NCI-H460 (cell line): Measurements from ENCODE around the gene NBPF1. TPM values are rescaled to one million over a fixed set of nuclear protein-coding genes. Genes with fewer than 3 reads are reported as not detected.
"Not testable (repeated sequence)": the region's sequence is repeated elsewhere in the genome, so short reads cannot be mapped to it uniquely, and the experiment has no call there.

Experiments
- DNase-seq: peaks from one replicate; pipeline ENCODE4 v3.0.0-alpha.2; 2016; ENCODE audit warnings: low read depth; ENCODE audit errors: extremely low read depth
- polyA plus RNA-seq: library from polyadenylated mRNA; depleted of rRNA; stranded (reverse); fragments of >200 nt; gene quantifications from 2 replicates; pipeline ENCODE4 v1.2.3, GENCODE V29; 2014; cell fraction: nucleus; rRNA removed
- total RNA-seq: library from RNA; depleted of rRNA; stranded (reverse); fragments of >200 nt; shearing (Covaris generic); gene quantifications from 2 replicates; pipeline ENCODE4 v1.2.3, GENCODE V29; 2014; rRNA removed

Gene NBPF1
- 8.7 and 12.9 TPM in 2 replicates for total RNA-seq
- 4.9 and 7.1 TPM in 2 replicates for polyA plus RNA-seq

DNA sequence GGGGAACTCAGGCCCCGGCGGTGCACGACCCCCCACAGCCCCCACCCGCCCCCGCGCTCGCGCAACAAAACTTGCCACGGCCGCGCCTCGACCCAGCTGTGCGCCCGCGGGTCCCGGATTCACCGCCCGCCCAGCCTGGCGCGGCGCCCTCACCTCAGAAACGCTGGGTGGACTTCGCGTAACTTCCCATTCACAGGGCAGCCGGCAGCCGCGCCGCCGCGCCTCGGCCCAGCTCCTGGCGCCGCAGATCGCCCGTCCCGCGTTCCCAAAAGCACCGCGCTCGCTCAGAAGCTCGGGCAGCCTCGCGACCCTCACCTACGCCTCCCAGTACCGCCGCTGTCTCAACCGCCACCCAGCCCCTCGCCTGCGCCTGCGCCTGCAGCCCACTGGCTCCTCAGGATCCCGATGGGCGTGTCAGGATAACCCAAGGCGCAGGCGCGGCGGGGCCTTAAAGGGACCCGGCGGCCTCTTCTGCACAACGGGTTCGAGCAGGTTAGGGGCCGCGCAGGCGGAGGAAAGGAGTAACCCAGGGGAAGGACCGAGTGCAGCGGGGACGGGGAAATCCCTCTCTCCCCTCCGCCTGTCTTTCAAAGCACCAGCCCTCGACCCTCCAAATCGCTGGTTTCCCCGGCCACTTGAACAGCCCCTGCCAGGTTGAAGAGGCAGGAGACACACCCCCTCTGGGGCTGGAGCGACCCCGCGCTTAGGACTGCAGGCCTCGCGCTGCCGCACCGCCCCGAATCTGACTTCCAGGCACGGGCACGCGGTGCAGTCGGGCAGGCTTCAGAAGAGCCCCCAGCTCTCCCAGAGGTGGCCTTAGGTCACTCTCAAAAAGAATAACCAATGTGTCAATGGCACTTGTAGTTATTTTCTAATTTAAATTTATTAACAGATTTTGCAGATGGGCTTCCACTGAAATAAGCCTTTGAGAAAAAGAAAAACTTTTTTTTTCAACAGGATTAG is at the start of gene NBPF1:
TSS of gene NBPF1 (minus strand) at position 380 of the 963 bp plus-strand sequence.
- DNase-seq, result peak; percentile 81

DNA sequence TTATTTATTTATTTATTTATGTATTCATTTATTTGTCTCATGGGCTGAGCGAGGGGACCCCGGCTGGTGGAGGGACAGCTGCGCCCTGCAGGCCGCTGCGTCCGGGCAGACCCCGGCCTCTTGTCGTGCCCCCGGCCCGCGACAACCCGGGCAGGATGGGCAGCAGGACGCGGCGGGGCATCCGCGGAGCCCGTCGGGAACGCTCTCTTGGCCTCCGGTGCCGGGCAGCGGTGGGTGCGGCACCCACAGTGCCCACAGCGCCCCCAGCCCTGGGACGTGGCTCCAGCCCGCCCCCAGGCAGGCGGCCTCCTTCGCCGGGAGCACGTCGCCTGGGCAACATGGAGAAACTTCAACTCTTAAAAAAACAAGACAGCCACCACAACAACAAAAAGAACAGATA is 44.9 kb upstream of the NBPF1 start:
- DNase-seq, result not testable (repeated sequence)

DNA sequence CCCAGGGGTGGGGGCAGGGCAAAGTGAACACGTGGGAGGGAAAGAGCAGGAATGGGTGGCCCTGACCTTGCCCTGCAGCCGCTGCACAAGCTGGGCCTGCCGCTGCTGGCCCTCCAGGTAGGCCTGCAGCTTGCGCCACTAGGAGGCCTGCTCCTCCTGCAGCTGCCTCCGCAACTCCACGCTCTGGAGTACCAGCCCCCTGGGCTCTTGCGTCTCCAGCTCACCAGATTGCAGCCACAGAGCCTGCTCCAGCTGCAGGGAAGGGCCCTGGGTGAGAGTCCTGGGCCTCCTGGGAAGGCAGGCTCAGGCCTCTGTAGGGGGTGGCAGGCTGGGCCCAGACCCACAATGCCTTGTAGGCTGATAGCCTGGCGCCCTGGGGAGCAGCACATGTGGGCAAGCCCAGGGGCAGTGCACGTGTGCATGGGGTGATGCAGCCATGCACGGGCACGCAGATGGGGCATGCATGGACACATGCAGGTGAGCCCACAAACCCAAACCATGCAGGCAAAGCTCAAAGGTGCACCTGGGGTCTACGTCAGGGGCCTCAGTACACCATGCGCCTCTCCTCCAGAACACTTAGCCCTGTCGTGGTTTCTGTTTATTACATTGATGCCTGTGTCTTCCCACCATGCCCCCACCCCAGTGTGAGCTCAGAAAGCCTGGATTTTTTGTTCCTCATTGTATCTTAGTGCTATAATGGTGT is 43.8 kb upstream of the NBPF1 start:
- DNase-seq, result not testable (repeated sequence)

DNA sequence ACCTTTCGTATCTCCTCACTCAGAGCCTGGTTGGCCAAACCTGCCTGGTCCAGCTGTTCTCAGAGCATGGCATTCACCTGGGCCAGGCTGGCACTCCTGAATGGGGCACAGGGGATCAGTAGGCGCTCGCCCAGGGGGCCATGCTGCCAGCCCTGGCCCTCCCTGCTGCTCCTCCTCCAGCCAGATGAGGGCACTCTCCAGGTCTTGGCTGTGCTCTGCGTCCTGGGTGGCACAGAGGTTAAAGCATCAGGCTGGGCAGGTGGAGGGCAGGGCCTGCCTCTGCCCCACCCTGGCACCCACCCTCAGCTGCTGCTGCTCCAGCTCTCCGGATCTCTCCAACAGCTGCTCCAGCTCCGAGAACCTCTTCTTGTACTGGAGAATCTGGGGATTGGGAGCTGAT is 43.2 kb upstream of the NBPF1 start:
- DNase-seq, result not testable (repeated sequence)

- not testable (repeated sequence) for DNase-seq
These were observed 38.2 kb upstream of the NBPF1 start for GRCh38 chr1:16651560-16651959.

DNA sequence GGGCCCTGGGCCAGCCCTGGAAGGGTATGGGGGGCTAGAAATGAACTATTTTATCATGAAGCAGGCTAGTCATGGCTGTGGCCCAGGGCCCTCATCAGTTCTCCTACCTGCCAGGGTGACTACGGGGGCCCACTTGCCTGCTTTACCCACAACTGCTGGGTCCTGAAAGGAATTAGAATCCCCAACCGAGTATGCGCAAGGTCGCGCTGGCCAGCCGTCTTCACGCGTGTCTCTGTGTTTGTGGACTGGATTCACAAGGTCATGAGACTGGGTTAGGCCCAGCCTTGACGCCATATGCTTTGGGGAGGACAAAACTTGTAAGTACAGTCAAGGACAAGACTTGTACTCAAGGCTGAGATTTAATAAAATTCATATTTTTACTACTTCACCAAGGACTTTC is 36.6 kb upstream of the NBPF1 start:
- DNase-seq, result not testable (repeated sequence)

- not testable (repeated sequence) for DNase-seq
These were observed 36.0 kb upstream of the NBPF1 start for GRCh38 chr1:16649390-16649789.

DNA sequence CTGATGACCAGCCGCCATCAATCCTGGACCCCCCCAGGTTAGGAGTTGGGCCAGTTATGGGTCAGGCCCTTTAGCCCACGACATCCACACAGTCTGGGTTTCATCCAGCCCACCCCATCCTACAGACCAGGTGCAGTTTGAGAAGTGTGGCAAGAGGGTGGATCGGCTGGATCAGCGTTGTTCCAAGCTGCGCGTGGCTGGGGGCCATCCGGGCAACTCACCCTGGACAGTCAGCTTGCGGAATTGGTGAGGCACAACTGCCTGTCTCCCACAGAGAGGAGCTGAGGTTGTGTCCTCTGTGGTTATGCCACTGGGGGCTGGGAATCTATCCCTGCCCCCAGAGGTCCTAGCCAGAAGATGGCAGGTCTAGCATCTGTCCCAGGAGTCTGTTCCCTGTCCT is 35.4 kb upstream of the NBPF1 start:
- not testable (repeated sequence) for DNase-seq

DNA sequence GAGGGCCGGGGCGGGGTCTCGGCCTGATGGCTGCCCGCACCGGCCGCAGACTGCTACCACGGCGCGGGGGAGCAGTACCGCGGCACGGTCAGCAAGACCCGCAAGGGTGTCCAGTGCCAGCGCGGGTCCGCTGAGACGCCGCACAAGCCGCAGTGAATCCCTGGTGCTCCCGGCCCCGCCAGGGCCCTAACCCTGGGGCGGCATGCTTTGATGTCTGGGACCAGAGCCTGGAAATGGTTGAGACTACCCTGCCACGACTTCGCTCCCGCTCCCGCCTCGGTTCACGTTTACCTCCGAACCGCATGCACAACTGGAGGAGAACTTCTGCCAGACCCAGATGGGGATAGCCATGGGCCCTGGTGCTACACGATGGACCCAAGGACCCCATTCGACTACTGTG is 34.9 kb upstream of the NBPF1 start:
- DNase-seq, result not testable (repeated sequence)

- not testable (repeated sequence) for DNase-seq
These were observed 34.1 kb upstream of the NBPF1 start for GRCh38 chr1:16647179-16648176.

DNA sequence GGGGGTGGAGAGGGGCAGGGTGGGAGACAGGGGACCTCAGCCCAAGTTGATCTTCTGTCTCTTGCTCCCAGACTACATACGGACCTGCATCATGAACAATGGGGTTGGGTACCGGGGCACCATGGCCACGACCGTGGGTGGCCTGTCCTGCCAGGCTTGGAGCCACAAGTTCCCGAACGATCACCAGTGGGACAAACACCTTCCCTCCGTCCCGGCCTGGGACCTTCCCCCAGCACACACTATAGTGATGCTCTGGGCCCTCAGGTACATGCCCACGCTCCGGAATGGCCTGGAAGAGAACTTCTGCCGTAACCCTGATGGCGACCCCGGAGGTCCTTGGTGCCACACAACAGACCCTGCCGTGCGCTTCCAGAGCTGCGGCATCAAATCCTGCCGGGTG is 33.4 kb upstream of the NBPF1 start:
- not testable (repeated sequence) for DNase-seq

GRCh38 chr1:16646061-16646664 is 32.8 kb upstream of the NBPF1 start:
- DNase-seq, result not testable (repeated sequence)

DNA sequence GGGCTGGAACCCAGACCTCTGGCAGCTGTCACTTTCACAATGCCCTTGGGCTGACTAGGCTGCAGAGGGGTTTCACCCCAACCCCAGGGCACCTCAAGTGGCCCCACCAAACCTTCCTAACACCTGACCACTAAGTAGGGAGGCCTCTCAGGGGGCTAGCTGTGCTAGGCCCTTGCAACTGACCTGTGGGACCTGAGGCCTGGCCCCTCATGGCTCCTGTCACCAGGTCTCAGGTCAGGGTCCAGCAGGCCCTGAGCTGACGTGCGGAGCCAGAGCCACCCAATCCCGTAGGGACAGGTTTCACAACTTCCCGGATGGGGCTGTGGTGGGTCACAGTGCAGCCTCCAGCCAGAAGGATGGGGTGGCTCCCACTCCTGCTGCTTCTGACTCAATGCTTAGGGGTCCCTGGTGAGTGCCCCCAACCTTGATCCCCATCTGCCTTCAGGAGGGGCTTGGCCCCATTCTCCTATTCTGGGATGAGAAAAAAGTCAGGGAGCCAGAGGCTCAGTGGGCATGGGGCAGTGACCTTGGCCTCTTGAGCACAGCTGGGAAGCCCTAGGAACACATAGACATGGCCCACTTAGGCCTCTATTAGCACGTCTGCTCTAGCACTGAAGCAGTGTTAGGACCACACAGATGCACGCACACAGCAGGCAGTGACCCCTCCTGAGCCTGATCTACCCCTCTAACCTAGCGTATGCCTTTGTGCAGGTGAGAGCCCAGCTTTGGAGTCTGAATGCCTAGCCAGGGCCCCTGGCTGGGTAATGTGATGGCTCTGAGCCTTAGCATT is 32.1 kb upstream of the NBPF1 start:
- DNase-seq, result not testable (repeated sequence)

DNA sequence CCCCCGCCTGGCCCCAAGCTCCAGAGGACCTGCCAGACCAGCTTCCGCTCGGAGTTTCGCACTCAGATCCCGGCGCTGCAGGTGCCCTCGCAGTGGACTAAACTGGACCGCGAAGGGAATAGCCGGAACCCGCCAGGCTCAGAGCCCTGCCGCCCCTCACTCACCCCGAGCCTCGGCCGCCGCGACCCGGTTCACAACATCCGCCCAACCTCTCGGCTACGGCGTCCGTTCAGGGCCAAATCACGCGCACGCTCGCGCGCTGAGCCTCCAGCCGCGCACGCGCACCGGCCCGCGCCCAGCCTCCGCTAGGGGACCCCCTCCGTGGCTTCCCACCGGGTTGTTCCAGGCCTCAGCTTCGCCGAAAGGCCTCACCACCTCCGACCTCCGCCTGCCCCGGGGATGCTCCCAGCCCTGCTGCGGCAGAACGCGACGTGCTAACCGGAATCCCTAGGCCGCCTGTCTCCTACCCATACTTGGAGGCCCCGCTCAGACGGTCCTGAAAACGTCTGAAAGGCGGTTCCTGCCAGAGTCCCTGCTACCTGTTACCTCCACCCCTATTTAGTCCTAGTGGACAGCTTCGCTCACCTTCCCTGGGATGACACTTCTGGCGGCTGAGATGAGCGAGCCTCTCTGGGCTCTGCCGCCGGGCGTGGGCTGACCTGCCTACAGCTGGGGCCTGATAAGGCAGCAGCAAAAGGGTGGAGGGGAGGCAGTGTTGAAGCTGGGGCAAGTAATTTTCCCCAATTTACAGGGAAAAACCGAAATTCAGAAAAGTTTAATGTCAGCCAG is 31.3 kb upstream of the NBPF1 start:
- peak; percentile 86 for DNase-seq

DNA sequence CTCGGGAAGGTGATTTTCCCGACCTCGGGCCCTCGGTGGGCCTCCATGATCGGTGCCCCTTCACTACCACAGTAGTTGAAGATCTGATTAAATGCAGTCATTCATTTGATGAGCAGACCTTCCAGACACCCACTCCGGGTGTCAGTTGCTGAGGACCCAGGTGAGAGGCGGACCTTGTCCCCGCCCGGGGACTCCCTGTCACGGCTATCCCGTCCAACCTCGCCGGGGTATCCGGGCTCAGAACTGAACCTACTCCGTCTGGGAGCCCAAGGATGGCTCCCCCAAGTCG is 30.8 kb upstream of the NBPF1 start:
- no peak for DNase-seq

GRCh38 chr1:16643476-16644192 is 30.3 kb upstream of the NBPF1 start:
- not testable (repeated sequence) for DNase-seq

DNA sequence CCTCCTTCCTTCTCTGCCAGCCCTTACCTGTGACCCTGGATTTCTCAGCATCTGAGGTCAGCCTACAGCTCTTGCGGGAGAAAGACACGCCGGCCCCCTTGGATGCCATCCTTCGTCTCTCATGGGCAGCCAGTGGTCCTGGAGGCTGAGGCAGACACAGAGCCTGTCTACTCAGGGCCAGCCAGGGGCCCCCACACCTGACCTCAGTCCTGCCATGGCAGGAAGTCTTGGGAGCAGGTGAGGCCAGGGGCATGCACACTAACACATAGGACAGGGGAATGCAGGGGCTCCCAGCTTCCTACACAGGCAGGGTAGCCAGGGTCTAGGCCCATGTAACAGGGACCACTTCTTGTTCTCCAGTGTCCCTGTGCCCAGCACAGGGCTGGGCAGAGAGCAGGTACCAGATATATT is 29.6 kb upstream of the NBPF1 start:
- not testable (repeated sequence) for DNase-seq
